Muscle of leg (tissue), 16 donors: Measurements from ENCODE around the gene OOSP4B. TPM values are rescaled to one million over a fixed set of nuclear protein-coding genes. Genes with fewer than 3 reads are reported as not detected.
"Not testable (repeated sequence)": the region's sequence is repeated elsewhere in the genome, so short reads cannot be mapped to it uniquely, and the experiment has no call there.

Experiments
- DNase-seq: peaks from one replicate; pipeline ENCODE4 v3.0.0; 2013
- H3K27ac ChIP-seq: one replicate; pipeline ENCODE4 v1.5.1; 2013; ENCODE audit warnings: mild to moderate bottlenecking, low read length, control low read depth
- H3K27me3 ChIP-seq: one replicate; pipeline ENCODE4 v1.6.1; 2013; ENCODE audit warnings: low read length; ENCODE audit not compliant: control insufficient read depth, insufficient read depth
- H3K36me3 ChIP-seq: one replicate; pipeline ENCODE4 v1.6.1; 2013; ENCODE audit warnings: low read length; ENCODE audit not compliant: control insufficient read depth, insufficient read depth
- H3K4me1 ChIP-seq: one replicate; pipeline ENCODE4 v1.6.1; 2013; ENCODE audit warnings: low read length; ENCODE audit not compliant: control insufficient read depth, insufficient read depth
- H3K4me3 ChIP-seq: one replicate; pipeline ENCODE4 v1.5.1; 2013; ENCODE audit warnings: low read length, control low read depth
- H3K9me3 ChIP-seq: replicated peaks from 2 replicates; pipeline ENCODE4 v1.6.1; 2013; ENCODE audit warnings: low read depth, low read length; ENCODE audit not compliant: control insufficient read depth
- WGBS: methylation state at CpG from one replicate; pipeline ENCODE4 v1.1.5; 2013; ENCODE audit warnings: missing lambda C conversion rate; ENCODE audit not compliant: insufficient coverage; 5-methylcytosine and 5-hydroxymethylcytosine counted together
- long read RNA-seq, 11 donors: transcript quantifications; one replicate each; lab custom pipeline, GENCODE V29; 2026
- polyA plus RNA-seq, 8 donors: library from polyadenylated mRNA; unstranded; fragments of 120-200 nt; gene quantifications; one replicate each; pipeline versions ENCODE4 v1.2.1 to v1.2.3, GENCODE V29; 2013; ENCODE audit warnings: inconsistent platforms in 1 of 8, low replicate concordance in 1 of 8; ENCODE audit not compliant: insufficient read length in 8 of 8, insufficient read depth in 1 of 8
- total RNA-seq: library from RNA; stranded (reverse); fragments of 120-200 nt; gene quantifications from one replicate; pipeline ENCODE4 v1.2.4, GENCODE V29; 2013

OOSP4B gene
- total RNA-seq: not detected
- polyA plus RNA-seq: not detected
- long read RNA-seq, donor 1: 0 reads
- long read RNA-seq, donor 2: 0 reads
- long read RNA-seq, donor 3: 0 reads
- long read RNA-seq, donor 4: 0 reads
- long read RNA-seq, donor 5: 0 reads
- long read RNA-seq, donor 6: 0 reads
- long read RNA-seq, donor 7: 0 reads
- long read RNA-seq, donor 8: 0 reads
- long read RNA-seq, donor 9: 0 reads
- long read RNA-seq, donor 10: 0 reads
- long read RNA-seq, donor 11: 0 reads

GRCh38 chr11:60016881-60017280 is at the start of gene OOSP4B:
OOSP4B (plus strand) TSS chr11:60017181.
- Histone ChIP-seq H3K36me3 (no peaks in the 10 kb centered on the region), H3K27me3 (no peaks in the 10 kb centered on the region), H3K9me3 (no peaks in the 10 kb centered on the region), H3K27ac (no peak within 1 kb of the TSS), H3K4me3 (no peak within 1 kb of the TSS), H3K4me1 (no peaks in the 10 kb centered on the region)
- no peak for DNase-seq
- WGBS: 83% methylated on average over 1 of the region's 1 CpG

GRCh38 chr11:59967677-59968394 is 49.1 kb upstream of the OOSP4B start:
- DNase-seq: no peak
- Histone ChIP-seq H3K4me3 (no peak overlapping the region), H3K27me3 (no peaks in the 10 kb centered on the region), H3K36me3 (no peaks in the 10 kb centered on the region), H3K27ac (no peak overlapping the region), H3K4me1 (no peaks in the 10 kb centered on the region), H3K9me3 (no peaks in the 10 kb centered on the region)
- 92% methylated on average over 2 of the region's 3 CpGs for WGBS

GRCh38 chr11:59968395-59968783 is 48.6 kb upstream of the OOSP4B start:
- no CpG with 5 or more reads among the region's 1 CpG for WGBS
- Histone ChIP-seq H3K4me1 (no peaks in the 10 kb centered on the region), H3K27ac (no peak overlapping the region), H3K27me3 (no peaks in the 10 kb centered on the region), H3K9me3 (no peaks in the 10 kb centered on the region), H3K4me3 (no peak overlapping the region), H3K36me3 (no peaks in the 10 kb centered on the region)
- DNase-seq: no peak

- no peak for DNase-seq
- Histone ChIP-seq H3K36me3 (no peaks in the 10 kb centered on the region), H3K9me3 (no peaks in the 10 kb centered on the region), H3K4me3 (no peak overlapping the region), H3K4me1 (no peaks in the 10 kb centered on the region), H3K27me3 (no peaks in the 10 kb centered on the region), H3K27ac (no peak overlapping the region)
- WGBS: 74% methylated on average over 3 of the region's 5 CpGs
Measured at GRCh38 chr11:59973097-59973496, 43.9 kb upstream of the OOSP4B start.

- DNase-seq: no peak
- no peak overlapping the region for H3K4me3 ChIP-seq
- H3K27ac ChIP-seq: no peak overlapping the region
- no peaks in the 10 kb centered on the region for H3K4me1 ChIP-seq
- H3K36me3 ChIP-seq: no peaks in the 10 kb centered on the region
- H3K9me3 ChIP-seq: no peaks in the 10 kb centered on the region
- H3K27me3 ChIP-seq: no peaks in the 10 kb centered on the region
- WGBS: no CpG with 5 or more reads among the region's 4 CpGs
Measured at GRCh38 chr11:59981106-59981770, 35.7 kb upstream of the OOSP4B start.

- H3K4me1 ChIP-seq, H3K9me3 ChIP-seq, H3K27ac ChIP-seq, DNase-seq, H3K27me3 ChIP-seq, H3K4me3 ChIP-seq, H3K36me3 ChIP-seq: not testable (repeated sequence)
- no CpG with 5 or more reads among the region's 4 CpGs for WGBS
Measured at GRCh38 chr11:59982037-59982436, 34.9 kb upstream of the OOSP4B start.

- WGBS: 60% methylated on average over 1 of the region's 1 CpG
- H3K27me3 ChIP-seq: no peaks in the 10 kb centered on the region
- H3K4me1 ChIP-seq: no peaks in the 10 kb centered on the region
Measured at GRCh38 chr11:59983212-59983611, 33.8 kb upstream of the OOSP4B start.

GRCh38 chr11:59984368-59984767 is 32.6 kb upstream of the OOSP4B start:
- Histone ChIP-seq H3K36me3 (no peaks in the 10 kb centered on the region), H3K4me3 (no peak overlapping the region), H3K27me3 (no peaks in the 10 kb centered on the region), H3K4me1 (no peaks in the 10 kb centered on the region), H3K9me3 (no peaks in the 10 kb centered on the region), H3K27ac (no peak overlapping the region)
- WGBS: no CpG with 5 or more reads among the region's 3 CpGs
- no peak for DNase-seq

More at GRCh38 chr11:59983212-59983611, 33.8 kb upstream of the OOSP4B start:
- no peak for DNase-seq
- no peak overlapping the region for H3K4me3 ChIP-seq
- no peaks in the 10 kb centered on the region for H3K36me3 ChIP-seq
- no peaks in the 10 kb centered on the region for H3K9me3 ChIP-seq
- no peak overlapping the region for H3K27ac ChIP-seq

GRCh38 chr11:59990421-59990820 is 26.6 kb upstream of the OOSP4B start:
- WGBS: no CpG with 5 or more reads among the region's 1 CpG
- Histone ChIP-seq H3K27ac (no peak overlapping the region), H3K9me3 (peaks cover 3% of the 10 kb centered on the region), H3K36me3 (no peaks in the 10 kb centered on the region), H3K4me1 (no peaks in the 10 kb centered on the region), H3K27me3 (no peaks in the 10 kb centered on the region), H3K4me3 (no peak overlapping the region)
- DNase-seq: no peak

GRCh38 chr11:59992425-59992824 is 24.6 kb upstream of the OOSP4B start:
- no peaks in the 10 kb centered on the region for H3K36me3 ChIP-seq
- no peak overlapping the region for H3K4me3 ChIP-seq
- H3K27ac ChIP-seq: no peak overlapping the region
- 71% methylated on average over 1 of the region's 5 CpGs for WGBS
- H3K27me3 ChIP-seq: no peaks in the 10 kb centered on the region
- no peaks in the 10 kb centered on the region for H3K4me1 ChIP-seq
- no peak for DNase-seq
- peaks cover 3% of the 10 kb centered on the region for H3K9me3 ChIP-seq
